Peyer's patch (tissue), 4 donors: ENCODE results near the gene CYP4F22.

Source experiments
- CTCF ChIP-seq, 6 experiments: fragments of 450-650 bp in 4 of 6; fragments of 200-600 bp in 2 of 6; sonication (generic) in 1 of 6; IDR thresholded peaks; one replicate each; pipeline ENCODE4 v1.5.1; 2017 to 2019; ENCODE audit warnings: antibody characterized with exemption in 6 of 6, mild to moderate bottlenecking in 3 of 6, moderate library complexity in 1 of 6
- POLR2A ChIP-seq, 2 donors: fragments of 450-650 bp; IDR thresholded peaks; one replicate each; pipeline ENCODE4 v1.5.1; 2017; ENCODE audit warnings: antibody characterized with exemption in 2 of 2, mild to moderate bottlenecking in 2 of 2, moderate library complexity in 2 of 2

DNA sequence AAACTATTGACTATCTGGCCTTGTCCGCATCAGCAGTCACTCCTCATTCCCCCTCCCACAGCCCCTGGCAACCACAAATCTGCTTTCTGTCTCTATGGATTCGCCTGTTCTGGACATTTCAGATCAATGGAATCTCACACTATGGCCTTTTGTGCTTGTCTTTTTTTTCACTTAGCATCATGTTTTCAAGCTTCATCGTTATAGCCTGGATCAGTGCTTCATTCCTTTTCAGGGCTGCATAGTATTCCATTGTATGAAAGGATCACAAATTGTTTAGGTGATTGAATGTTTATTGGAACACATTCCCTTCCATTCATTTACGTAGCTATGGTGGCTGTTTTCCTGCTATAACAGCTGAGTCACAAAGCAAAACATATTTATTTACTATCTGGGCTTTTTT is 21.3 kb upstream of the CYP4F22 start:
- no peak for TF ChIP-seq POLR2A (IDR thresholded peaks at IDR 0.05)
- no peak for TF ChIP-seq CTCF (IDR thresholded peaks at IDR 0.05)
